Measurements from ENCODE around the gene TTLL11.
A peak's percentile ranks its signal among the peaks of the same experiment; 100 is the strongest.
"Not testable (repeated sequence)": the region's sequence is repeated elsewhere in the genome, so short reads cannot be mapped to it uniquely, and the experiment has no call there.

TTLL11 gene

GRCh38 chr9:122004589-122004988 lies 88.5 kb downstream of the TTLL11 start:
- no peak for DNase-seq (ENCODE audit: low read depth in 2 of 2)

- DNase-seq (ENCODE audit: low read depth in 2 of 2), result no peak
Measured at GRCh38 chr9:122001491-122002201, 91.5 kb downstream of the TTLL11 start.

- DNase-seq (ENCODE audit: low read depth in 2 of 2), result not testable (repeated sequence)
Measured at GRCh38 chr9:122000526-122000925, 92.6 kb downstream of the TTLL11 start.

GRCh38 chr9:121999556-121999955 lies 93.6 kb downstream of the TTLL11 start:
- DNase-seq (ENCODE audit: low read depth in 2 of 2), result no peak

GRCh38 chr9:121998513-121999049 lies 94.5 kb downstream of the TTLL11 start:
- no peak for DNase-seq (ENCODE audit: low read depth in 2 of 2)

GRCh38 chr9:121997791-121998190 lies 95.3 kb downstream of the TTLL11 start:
- DNase-seq (ENCODE audit: low read depth in 2 of 2), result no peak

GRCh38 chr9:121996783-121997182 lies 96.3 kb downstream of the TTLL11 start:
- no peak for DNase-seq (ENCODE audit: low read depth in 2 of 2)

- DNase-seq (ENCODE audit: low read depth in 2 of 2), result no peak
Measured at GRCh38 chr9:121995997-121996396, 97.1 kb downstream of the TTLL11 start.

GRCh38 chr9:121992571-121993212 lies 100.4 kb downstream of the TTLL11 start:
- DNase-seq (ENCODE audit: low read depth in 2 of 2), result peak; percentile 1 to 3

GRCh38 chr9:121991307-121991661 lies 101.8 kb downstream of the TTLL11 start:
- DNase-seq (ENCODE audit: low read depth in 2 of 2), result no peak

- DNase-seq (ENCODE audit: low read depth in 2 of 2), result no peak
Measured at GRCh38 chr9:121990600-121991306, 102.4 kb downstream of the TTLL11 start.

- no peak for DNase-seq (ENCODE audit: low read depth in 2 of 2)
Measured at GRCh38 chr9:121989010-121989409, 104.1 kb downstream of the TTLL11 start.

- no peak for DNase-seq (ENCODE audit: low read depth in 2 of 2)
Measured at GRCh38 chr9:121987314-121987713, 105.8 kb downstream of the TTLL11 start.

GRCh38 chr9:121985792-121986494 lies 107.2 kb downstream of the TTLL11 start:
- no peak for DNase-seq (ENCODE audit: low read depth in 2 of 2)

GRCh38 chr9:121984726-121985402 lies 108.2 kb downstream of the TTLL11 start:
- DNase-seq (ENCODE audit: low read depth in 2 of 2), result no peak

- no peak for DNase-seq (ENCODE audit: low read depth in 2 of 2)
Measured at GRCh38 chr9:121983736-121984135, 109.4 kb downstream of the TTLL11 start.

GRCh38 chr9:121981118-121981883 lies 111.8 kb downstream of the TTLL11 start:
- no peak for DNase-seq (ENCODE audit: low read depth in 2 of 2)

- not testable (repeated sequence) for DNase-seq (ENCODE audit: low read depth in 2 of 2)
Measured at GRCh38 chr9:121980665-121981064, 112.4 kb downstream of the TTLL11 start.

- no peak for DNase-seq (ENCODE audit: low read depth in 2 of 2)
Measured at GRCh38 chr9:121979736-121980135, 113.4 kb downstream of the TTLL11 start.

GRCh38 chr9:121976751-121977150 lies 116.4 kb downstream of the TTLL11 start:
- no peak for DNase-seq (ENCODE audit: low read depth in 2 of 2)
